ENCODE measurements around the gene FAR2.
"Not testable (repeated sequence)": the region's sequence is repeated elsewhere in the genome, so short reads cannot be mapped to it uniquely, and the experiment has no call there.

The FAR2 gene

GRCh38 chr12:29343022-29343799 is 194.1 kb downstream of the FAR2 start:
- no peak for DNase-seq

GRCh38 chr12:29346769-29347421 is 197.8 kb downstream of the FAR2 start:
- DNase-seq = no peak

GRCh38 chr12:29350080-29350479 is 201.0 kb downstream of the FAR2 start:
- DNase-seq = no peak

- no peak for DNase-seq
Observed at GRCh38 chr12:29354954-29355353, 205.9 kb downstream of the FAR2 start.

- DNase-seq = no peak
Observed at GRCh38 chr12:29365091-29365490, 216.0 kb downstream of the FAR2 start.

- no peak for DNase-seq
Observed at GRCh38 chr12:29374012-29374411, 224.9 kb downstream of the FAR2 start.

GRCh38 chr12:29374913-29375312 is 225.8 kb downstream of the FAR2 start:
- DNase-seq = no peak

GRCh38 chr12:29376118-29376517 is 227.0 kb downstream of the FAR2 start:
- DNase-seq = no peak

- DNase-seq = peak; percentile 87
Observed at GRCh38 chr12:29380536-29381523, 231.8 kb downstream of the FAR2 start, which contains the start of gene ERGIC2. TSS of gene ERGIC2 (minus strand) at chr12:29381172. CDS start at chr12:29371633, 9,539 bp downstream.

GRCh38 chr12:29382251-29382650 is 233.2 kb downstream of the FAR2 start:
- DNase-seq = no peak

- DNase-seq = not testable (repeated sequence)
Observed at GRCh38 chr12:29385194-29385593, 236.1 kb downstream of the FAR2 start.

Data from activated CD8-positive, alpha-beta memory T cell treated with anti-CD3 and anti-CD28 coated beads, Interleukin-2, amount 50 U/mL, for 48 hours (primary cell).